Gastrocnemius medialis (tissue), 4 donors: ENCODE data around the gene PRAMEF18. TPM values are rescaled to one million over a fixed set of nuclear protein-coding genes. Genes with fewer than 3 reads are reported as not detected.
"Not testable (repeated sequence)": the region's sequence is repeated elsewhere in the genome, so short reads cannot be mapped to it uniquely, and the experiment has no call there.

Source experiments
- ATAC-seq, 2 donors: fragments of 150-250 bp; one replicate each; pipeline ENCODE4 v1.9.1; 2016
- DNase-seq, 2 donors: peaks; one replicate each; pipeline ENCODE4 v3.0.0-alpha.2; 2019
- H3K27ac ChIP-seq, 4 donors: fragments of 200-600 bp; sonication (generic); 1 replicate in 1 of 4; 2 replicates in 3 of 4; pipeline ENCODE4 v1.5.1; 2016 to 2018; ENCODE audit warnings: mild to moderate bottlenecking in 2 of 4, moderate library complexity in 1 of 4
- H3K27me3 ChIP-seq, 3 donors: fragments of 200-600 bp; sonication (generic) in 2 of 3; 1 replicate in 1 of 3; 2 replicates in 2 of 3; pipeline versions ENCODE4 v1.5.1 to v1.6.0; 2016 to 2019; ENCODE audit warnings: mild to moderate bottlenecking in 1 of 3, moderate library complexity in 1 of 3
- H3K36me3 ChIP-seq, 2 donors: fragments of 200-600 bp; sonication (generic) in 1 of 2; one replicate each; pipeline ENCODE4 v1.5.1; 2017 to 2018
- H3K4me1 ChIP-seq, 2 donors: fragments of 200-600 bp; sonication (generic) in 1 of 2; one replicate each; pipeline ENCODE4 v1.5.1; 2016 to 2017; ENCODE audit warnings: mild to moderate bottlenecking in 2 of 2
- H3K4me3 ChIP-seq, 4 donors: fragments of 200-600 bp; sonication (generic) in 3 of 4; 1 replicate in 1 of 4; 2 replicates in 3 of 4; pipeline ENCODE4 v1.5.1; 2016 to 2019; ENCODE audit warnings: mild to moderate bottlenecking in 2 of 4
- H3K9me3 ChIP-seq, 3 donors: fragments of 200-600 bp; sonication (generic) in 2 of 3; 1 replicate in 1 of 3; 2 replicates in 2 of 3; pipeline ENCODE4 v1.5.1; 2016 to 2019
- in situ Hi-C, 4 donors: fragments of 200-750 bp; cut with MboI; loops; one replicate each; pipeline versions ENCODE4 v1.15.0 to v1.8.0; 2017; ENCODE audit warnings: low sequenced_read_pairs in 4 of 4
- intact Hi-C: fragments of 100-400 bp; cut with DNase I; formaldehyde crosslinking; loops from one replicate; pipeline ENCODE4 v1.15.1; 2023; ENCODE audit warnings: low total_unique reads
- total RNA-seq, 4 donors: library from RNA; depleted of rRNA; stranded (reverse); fragments of >200 nt; gene quantifications; one replicate each; pipeline versions ENCODE4 v1.1.0 to v1.2.3, GENCODE V29; 2016

PRAMEF18 gene
- total RNA-seq, 4 donors from 2014 or later = not detected

GRCh38 chr1:13208712-13209111 is 17.2 kb downstream of the PRAMEF18 start:
- H3K27me3 ChIP-seq, DNase-seq, in situ Hi-C loops, H3K36me3 ChIP-seq, H3K9me3 ChIP-seq, H3K4me1 ChIP-seq, H3K27ac ChIP-seq, intact Hi-C loops, H3K4me3 ChIP-seq, ATAC-seq: not testable (repeated sequence)

DNA sequence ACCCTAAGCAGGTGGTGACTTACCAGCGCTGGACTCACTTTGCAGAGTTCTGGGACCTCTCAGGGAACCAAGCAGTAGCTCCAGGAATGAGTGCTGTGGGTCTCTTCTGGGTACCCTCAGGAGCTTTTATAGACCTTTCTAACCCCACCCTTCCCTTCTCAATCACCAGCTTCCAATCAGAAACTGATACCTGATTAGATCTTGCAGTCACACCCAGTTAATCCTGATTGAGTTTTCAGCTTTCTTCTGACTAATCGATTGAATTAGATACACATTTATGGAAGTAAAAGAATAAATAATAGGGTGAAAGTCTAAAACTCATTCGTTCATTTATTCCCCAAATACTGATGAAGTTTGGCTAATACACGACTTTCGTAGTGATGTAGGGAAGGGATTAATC is 24.6 kb downstream of the PRAMEF18 start, which contains the start of gene PRAMEF13:
Gene PRAMEF13, minus strand, starts transcription at position 101 of the 400 bp plus-strand sequence. CDS start 1,820 bp downstream, outside the sequence.
- H3K9me3 ChIP-seq, H3K27ac ChIP-seq, H3K27me3 ChIP-seq, ATAC-seq, intact Hi-C loops, in situ Hi-C loops, H3K36me3 ChIP-seq, H3K4me1 ChIP-seq, H3K4me3 ChIP-seq, DNase-seq: not testable (repeated sequence)

Other genes with a start within 250 kb of the PRAMEF18 start
- gene PRAMEF27, start 169.6 kb downstream of the PRAMEF18 start, total RNA-seq = not detected
- not detected for gene HNRNPCL3, start 165.4 kb downstream of the PRAMEF18 start, total RNA-seq
- gene PRAMEF25, start 155.4 kb downstream of the PRAMEF18 start, total RNA-seq = not detected
- gene HNRNPCL2, start 109.3 kb downstream of the PRAMEF18 start, total RNA-seq = not detected
- gene PRAMEF26, start 70.1 kb downstream of the PRAMEF18 start, total RNA-seq = not detected
- gene HNRNPCL4, start 60.5 kb downstream of the PRAMEF18 start, total RNA-seq = not detected
- not detected for gene PRAMEF9, start 54.3 kb downstream of the PRAMEF18 start, total RNA-seq
- gene PRAMEF13, start 24.7 kb downstream of the PRAMEF18 start, total RNA-seq = not detected
- not detected for gene PRAMEF5, start 28.0 kb upstream of the PRAMEF18 start, total RNA-seq
- gene PRAMEF8, start 59.0 kb upstream of the PRAMEF18 start, total RNA-seq = not detected
- not detected for gene PRAMEF33, start 77.4 kb upstream of the PRAMEF18 start, total RNA-seq
- gene PRAMEF15, start 89.4 kb upstream of the PRAMEF18 start, total RNA-seq = not detected
- not detected for gene PRAMEF14, start 121.0 kb upstream of the PRAMEF18 start, total RNA-seq
- not detected for gene PRAMEF19, start 145.8 kb upstream of the PRAMEF18 start, total RNA-seq
- not detected for gene PRAMEF17, start 163.5 kb upstream of the PRAMEF18 start, total RNA-seq
- gene PRAMEF20, start 184.3 kb upstream of the PRAMEF18 start, total RNA-seq = not detected